Esophagus muscularis mucosa (tissue), 4 donors: ENCODE data around the gene ACTL10. TPM values are rescaled to one million over a fixed set of nuclear protein-coding genes. Genes with fewer than 3 reads are reported as not detected.

Experiments
- DNase-seq: peaks from one replicate; pipeline ENCODE4 v3.0.0-alpha.2; 2017; ENCODE audit errors: extremely low spot score
- H3K27ac ChIP-seq, 4 donors: fragments of 200-600 bp; sonication (generic); replicated peaks in 1 of 4; 1 replicate in 3 of 4; 2 replicates in 1 of 4; pipeline ENCODE4 v1.5.1; 2016 to 2019; ENCODE audit warnings: mild to moderate bottlenecking in 1 of 4
- H3K27me3 ChIP-seq, 4 donors: fragments of 200-600 bp; sonication (generic); one replicate each; pipeline versions ENCODE4 v1.5.1 to v1.6.0; 2016 to 2019
- H3K36me3 ChIP-seq, 4 donors: fragments of 200-600 bp; sonication (generic); one replicate each; pipeline ENCODE4 v1.5.1; 2016 to 2019
- H3K4me1 ChIP-seq, 4 donors: fragments of 200-600 bp; sonication (generic); one replicate each; pipeline ENCODE4 v1.5.1; 2016 to 2019
- H3K4me3 ChIP-seq, 4 donors: fragments of 200-600 bp; sonication (generic); 1 replicate in 2 of 4; 2 replicates in 2 of 4; pipeline ENCODE4 v1.5.1; 2016 to 2019; ENCODE audit warnings: mild to moderate bottlenecking in 4 of 4, moderate library complexity in 1 of 4
- H3K9me3 ChIP-seq, 4 donors: fragments of 200-600 bp; sonication (generic); 1 replicate in 3 of 4; 2 replicates in 1 of 4; pipeline ENCODE4 v1.5.1; 2016 to 2019
- CTCF ChIP-seq, 3 experiments: fragments of 200-600 bp in 2 of 3; fragments of 450-650 bp in 1 of 3; sonication (generic) in 2 of 3; IDR thresholded peaks; one replicate each; pipeline ENCODE4 v1.5.1; 2017 to 2019; ENCODE audit warnings: antibody characterized with exemption in 3 of 3, mild to moderate bottlenecking in 2 of 3, moderate library complexity in 1 of 3
- EP300 ChIP-seq: sonication (generic); formaldehyde crosslinking; IDR thresholded peaks from one replicate; pipeline ENCODE4 v1.6.1; 2017; ENCODE audit warnings: antibody characterized with exemption
- POLR2A ChIP-seq: fragments of 450-650 bp; IDR thresholded peaks from one replicate; pipeline ENCODE4 v1.6.1; 2017; ENCODE audit warnings: antibody characterized with exemption, moderate library complexity, mild to moderate bottlenecking, low read depth
- POLR2AphosphoS5 ChIP-seq, 2 donors: sonication (generic); formaldehyde crosslinking; IDR thresholded peaks; one replicate each; pipeline ENCODE4 v1.6.1; 2017; ENCODE audit warnings: antibody characterized with exemption in 2 of 2
- WGBS: methylation state at CpG from one replicate; pipeline ENCODE4 v1.1.5; 2018; 5-methylcytosine and 5-hydroxymethylcytosine counted together
- intact Hi-C: fragments of 100-400 bp; cut with DNase I; formaldehyde crosslinking; loops from one replicate; pipeline ENCODE4 v1.15.1; 2023
- total RNA-seq, 4 donors: library from RNA; depleted of rRNA; stranded (reverse); fragments of >200 nt; gene quantifications; one replicate each; pipeline versions ENCODE4 v1.1.0 to v1.2.1, GENCODE V29; 2016

Gene ACTL10
- total RNA-seq, 4 donors from 2014 or later = 1.3 to 2.5 (median 2.0) TPM

DNA sequence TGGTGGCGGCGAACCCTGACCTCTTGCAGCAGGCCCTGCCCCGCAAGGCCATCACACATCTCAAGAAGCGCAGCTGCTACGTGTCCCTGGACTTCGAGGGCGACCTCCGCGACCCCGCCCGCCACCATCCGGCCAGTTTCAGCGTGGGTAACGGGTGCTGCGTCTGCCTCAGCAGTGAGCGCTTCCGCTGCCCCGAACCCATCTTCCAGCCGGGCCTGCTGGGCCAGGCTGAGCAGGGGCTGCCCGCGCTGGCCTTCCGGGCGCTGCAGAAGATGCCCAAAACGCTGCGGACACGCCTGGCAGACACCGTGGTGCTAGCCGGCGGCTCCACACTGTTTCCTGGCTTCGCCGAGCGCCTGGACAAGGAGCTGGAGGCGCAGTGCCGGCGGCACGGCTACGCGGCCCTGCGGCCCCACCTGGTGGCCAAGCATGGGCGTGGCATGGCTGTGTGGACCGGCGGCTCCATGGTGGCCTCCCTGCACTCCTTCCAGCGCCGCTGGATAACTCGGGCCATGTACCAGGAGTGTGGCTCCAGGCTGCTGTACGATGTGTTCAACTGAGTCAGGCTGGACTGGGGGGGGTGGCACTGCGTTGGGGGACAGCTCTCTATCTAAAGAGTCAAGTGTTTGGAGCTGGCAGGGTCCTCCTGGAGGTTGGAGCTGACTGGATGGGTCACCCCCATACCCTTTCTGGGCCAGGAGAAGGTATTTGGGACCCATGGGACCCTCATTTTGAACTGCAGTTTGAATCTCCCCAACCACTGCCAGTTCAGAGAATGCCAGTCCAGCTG is 1.1 kb downstream of the ACTL10 start:
- WGBS = 0% methylated on average over 1 of the region's 47 CpGs
- H3K4me1 ChIP-seq = peaks cover 43 to 71% (median 57%) of the 10 kb centered on the region in 4 donors
- no peaks in the 10 kb centered on the region for H3K27me3 ChIP-seq

GRCh38 chr20:33668466-33669155 is 1.9 kb downstream of the ACTL10 start:
- Histone ChIP-seq H3K4me1 (peaks cover 46 to 72% (median 59%) of the 10 kb centered on the region in 4 donors), H3K36me3 (peaks cover 0 to 33% (median 23%) of the 10 kb centered on the region in 4 donors), H3K9me3 (no peaks in the 10 kb centered on the region), H3K27ac (peak overlapping the region; percentile 85 to 95 (median 92)), H3K4me3 (peak overlapping the region in 1 of 4 donors; percentile 71), H3K27me3 (no peaks in the 10 kb centered on the region)
- TF ChIP-seq POLR2AphosphoS5 (IDR thresholded peaks at IDR 0.05) (no peak), POLR2A (no peak), EP300 (no peak), CTCF (IDR thresholded peaks at IDR 0.05) (no peak)
- no peak for DNase-seq
- intact Hi-C loops = loop anchor here (1.0 kb wide), 1 partner anchor 211 kb away; no protein-coding TSS in a partner anchor
- 82% methylated on average over 13 of the region's 13 CpGs for WGBS

More for the DNA sequence above, 1.1 kb downstream of the ACTL10 start:
- Histone ChIP-seq H3K9me3 (no peaks in the 10 kb centered on the region), H3K36me3 (peaks cover 0 to 33% (median 23%) of the 10 kb centered on the region in 4 donors), H3K27ac (peak overlapping the region; percentile 85 to 95 (median 92)), H3K4me3 (peak overlapping the region; percentile 58 to 71 (median 70))
- intact Hi-C loops = loop anchor here (1.0 kb wide), 1 partner anchor 211 kb away; no protein-coding TSS in a partner anchor
- DNase-seq = peak; percentile 94
- TF ChIP-seq POLR2AphosphoS5 (IDR thresholded peaks at IDR 0.05) (peak; percentile 26 to 77), CTCF (IDR thresholded peaks at IDR 0.05) (peak; percentile 96 to 99 (median 96)), POLR2A (no peak), EP300 (no peak)

DNA sequence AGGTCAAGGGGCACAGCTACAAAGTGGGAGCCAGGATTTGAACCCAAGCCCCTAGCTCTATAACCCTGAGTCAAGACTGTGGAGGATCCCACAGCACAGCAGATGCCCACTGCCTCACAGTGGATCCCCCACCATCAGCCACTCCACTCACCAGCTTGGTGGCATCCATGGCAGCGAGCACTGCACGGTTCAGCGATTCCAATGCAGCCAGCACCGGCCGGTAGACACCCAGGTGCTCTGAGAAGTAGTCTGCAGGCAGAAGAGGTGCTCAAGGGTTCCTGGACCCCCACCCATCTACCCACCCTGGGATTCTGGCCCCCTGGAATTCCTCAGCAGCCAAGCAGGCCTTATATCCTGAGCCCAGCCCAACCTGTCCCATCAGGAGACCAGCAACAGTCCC is 2.5 kb downstream of the ACTL10 start:
- H3K27me3 ChIP-seq = no peaks in the 10 kb centered on the region
- no peak for TF ChIP-seq POLR2AphosphoS5 (IDR thresholded peaks at IDR 0.05)
- no peak for TF ChIP-seq CTCF (IDR thresholded peaks at IDR 0.05)
- TF ChIP-seq POLR2A = no peak
- TF ChIP-seq EP300 = no peak
- H3K36me3 ChIP-seq = peaks cover 0 to 33% (median 23%) of the 10 kb centered on the region in 4 donors
- H3K9me3 ChIP-seq = no peaks in the 10 kb centered on the region
- peaks cover 42 to 70% (median 56%) of the 10 kb centered on the region in 4 donors for H3K4me1 ChIP-seq
- peak overlapping the region in 1 of 4 donors; percentile 44 for H3K27ac ChIP-seq
- H3K4me3 ChIP-seq = no peak overlapping the region
- WGBS = 89% methylated on average over 5 of the region's 5 CpGs
- intact Hi-C loops = no loop called here
- DNase-seq = no peak

DNA sequence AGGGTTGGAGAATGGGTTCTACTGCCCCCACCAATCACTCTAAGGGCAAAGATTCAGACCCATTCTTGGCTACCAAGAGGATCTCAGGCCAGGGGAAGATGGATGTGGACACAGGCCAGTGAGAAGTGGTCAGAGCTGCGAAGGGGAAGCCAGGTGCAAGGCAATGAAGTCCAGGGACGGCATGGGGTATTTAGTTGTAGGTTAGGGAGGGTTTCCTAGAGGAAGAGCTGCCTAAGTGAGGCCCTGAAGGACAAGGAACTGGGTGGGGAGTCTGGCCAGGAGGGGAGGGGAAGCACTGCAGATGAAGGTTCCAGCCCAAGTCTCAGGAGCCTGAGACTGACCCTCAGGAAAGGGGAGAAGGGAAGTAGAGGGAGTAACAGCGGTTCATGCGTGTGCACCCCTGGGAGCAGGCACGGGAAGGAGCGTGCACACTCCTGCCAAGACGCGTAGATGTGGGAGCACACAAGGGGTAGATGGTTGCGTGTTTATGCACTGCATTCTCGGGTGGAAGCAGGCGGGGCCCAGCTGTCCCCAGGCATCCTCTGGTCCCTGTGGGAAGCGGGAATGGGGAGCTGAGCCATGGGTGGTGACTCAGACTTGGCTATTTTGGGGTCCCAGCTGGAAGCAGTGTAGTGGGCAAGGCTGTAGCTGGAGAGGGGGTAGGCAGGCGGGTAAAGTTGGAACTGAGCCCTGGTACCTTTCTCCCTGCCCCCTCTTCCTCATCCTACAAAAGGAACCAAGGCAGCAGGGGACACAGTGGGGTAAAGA is 3.3 kb downstream of the ACTL10 start:
- Histone ChIP-seq H3K4me1 (peaks cover 42 to 70% (median 57%) of the 10 kb centered on the region in 4 donors), H3K36me3 (peaks cover 0 to 33% (median 23%) of the 10 kb centered on the region in 4 donors), H3K9me3 (no peaks in the 10 kb centered on the region), H3K27me3 (no peaks in the 10 kb centered on the region), H3K4me3 (no peak overlapping the region), H3K27ac (peak overlapping the region in 2 of 4 donors; percentile 24 to 44)
- DNase-seq = no peak
- WGBS = 78% methylated on average over 13 of the region's 13 CpGs
- TF ChIP-seq POLR2A = no peak
- no peak for TF ChIP-seq POLR2AphosphoS5 (IDR thresholded peaks at IDR 0.05)
- no peak for TF ChIP-seq EP300
- TF ChIP-seq CTCF (IDR thresholded peaks at IDR 0.05) = no peak
- intact Hi-C loops = no loop called here
